Colonic mucosa (tissue), 4 donors: ENCODE measurements around the gene HYDIN. TPM values are rescaled to one million over a fixed set of nuclear protein-coding genes. Genes with fewer than 3 reads are reported as not detected.

Experiments
- DNase-seq: peaks from one replicate; pipeline ENCODE4 v3.0.0-alpha.2; 2020
- H3K27ac ChIP-seq: fragments of 200-600 bp; one replicate; pipeline ENCODE4 v1.8.0; 2021
- H3K27me3 ChIP-seq: fragments of 200-600 bp; one replicate; pipeline ENCODE4 v1.8.0; 2021
- H3K36me3 ChIP-seq: fragments of 200-600 bp; one replicate; pipeline ENCODE4 v1.8.0; 2021
- H3K4me1 ChIP-seq: fragments of 200-600 bp; one replicate; pipeline ENCODE4 v1.8.0; 2021; ENCODE audit warnings: mild to moderate bottlenecking
- H3K4me3 ChIP-seq: fragments of 200-600 bp; one replicate; pipeline ENCODE4 v1.8.0; 2021
- H3K9ac ChIP-seq, 2 donors: one replicate each; pipeline ENCODE4 v1.7.0; 2013; ENCODE audit warnings: control low read depth in 2 of 2, low read depth in 2 of 2, low read length in 2 of 2
- H3K9me3 ChIP-seq: fragments of 200-600 bp; one replicate; pipeline ENCODE4 v1.8.0; 2021
- CTCF ChIP-seq: fragments of 200-600 bp; IDR thresholded peaks from one replicate; pipeline ENCODE4 v1.8.0; 2022; ENCODE audit warnings: antibody characterized with exemption, mild to moderate bottlenecking
- intact Hi-C: fragments of 100-400 bp; cut with DNase I; formaldehyde crosslinking; loops from one replicate; pipeline ENCODE4 v1.14.1; 2022
- total RNA-seq, 2 donors: library from RNA; stranded (reverse); fragmentation: NEBNext Ultra II Directional in 1 of 2; extraction: Animal tissue kit (Norgen Biotek cat#: 25700) in 1 of 2; gene quantifications; one replicate each; pipeline ENCODE4 v1.2.1, GENCODE V29; 2021
- donor health status: healthy.
- donor health status: DM: no; HTN: no; CAD: no.
- donor health status: DM: no; HTN: no; CAD: no.

HYDIN gene
- total RNA-seq, 2 donors from 2014 or later, result 0.58 to 0.64 TPM

GRCh38 chr16:70770626-70771552 is 459.6 kb downstream of the HYDIN start:
- Histone ChIP-seq H3K4me3 (no peak overlapping the region), H3K27ac (no peak overlapping the region), H3K9me3 (no peaks in the 10 kb centered on the region), H3K36me3 (no peaks in the 10 kb centered on the region), H3K27me3 (no peaks in the 10 kb centered on the region), H3K4me1 (no peaks in the 10 kb centered on the region), H3K9ac (no peak overlapping the region)
- TF ChIP-seq CTCF, result peak; percentile 91
- intact Hi-C loops, result loop anchor here (2.0 kb wide), 1 partner anchor 90 kb away; no protein-coding TSS in a partner anchor
- peak; percentile 69 for DNase-seq

- intact Hi-C loops, result loop anchor here (2.0 kb wide), 1 partner anchor 89 kb away; no protein-coding TSS in a partner anchor
- no peak overlapping the region for H3K27ac ChIP-seq
- TF ChIP-seq CTCF, result no peak
- H3K9ac ChIP-seq, result no peak overlapping the region
- no peaks in the 10 kb centered on the region for H3K9me3 ChIP-seq
- H3K36me3 ChIP-seq, result no peaks in the 10 kb centered on the region
- no peaks in the 10 kb centered on the region for H3K4me1 ChIP-seq
- DNase-seq, result no peak
- no peak overlapping the region for H3K4me3 ChIP-seq
- no peaks in the 10 kb centered on the region for H3K27me3 ChIP-seq
Observed at GRCh38 chr16:70770291-70770625, 460.3 kb downstream of the HYDIN start.

- H3K9ac ChIP-seq, result no peak overlapping the region
- intact Hi-C loops, result loop anchor here (2.0 kb wide), 1 partner anchor 89 kb away; no protein-coding TSS in a partner anchor
Observed at GRCh38 chr16:70769761-70770160, 460.8 kb downstream of the HYDIN start.

GRCh38 chr16:70769131-70769530 is 461.4 kb downstream of the HYDIN start:
- no peak for TF ChIP-seq CTCF
- intact Hi-C loops, result no loop called here
- Histone ChIP-seq H3K36me3 (no peaks in the 10 kb centered on the region), H3K9me3 (no peaks in the 10 kb centered on the region), H3K9ac (no peak overlapping the region), H3K27ac (no peak overlapping the region), H3K27me3 (no peaks in the 10 kb centered on the region), H3K4me3 (no peak overlapping the region), H3K4me1 (no peaks in the 10 kb centered on the region)
- no peak for DNase-seq

More at GRCh38 chr16:70769761-70770160, 460.8 kb downstream of the HYDIN start:
- Histone ChIP-seq H3K4me1 (no peaks in the 10 kb centered on the region), H3K36me3 (no peaks in the 10 kb centered on the region), H3K4me3 (no peak overlapping the region), H3K27me3 (no peaks in the 10 kb centered on the region), H3K9me3 (no peaks in the 10 kb centered on the region), H3K27ac (no peak overlapping the region)
- no peak for TF ChIP-seq CTCF
- DNase-seq, result no peak

GRCh38 chr16:70768203-70768580 is 462.3 kb downstream of the HYDIN start:
- intact Hi-C loops, result no loop called here
- H3K27me3 ChIP-seq, result no peaks in the 10 kb centered on the region
- H3K9me3 ChIP-seq, result no peaks in the 10 kb centered on the region
- no peak for TF ChIP-seq CTCF
- H3K36me3 ChIP-seq, result no peaks in the 10 kb centered on the region
- no peaks in the 10 kb centered on the region for H3K4me1 ChIP-seq
- DNase-seq, result no peak
- H3K4me3 ChIP-seq, result no peak overlapping the region
- H3K27ac ChIP-seq, result no peak overlapping the region
- no peak overlapping the region for H3K9ac ChIP-seq
